IPS-20b (cell line): Measurements from ENCODE around the gene CCKAR.

Experiments
- H3K27ac ChIP-seq: one replicate; pipeline ENCODE4 v1.5.1; 2013; ENCODE audit warnings: low read length
- H3K27me3 ChIP-seq: 2 replicates; pipeline ENCODE4 v1.6.1; 2013; ENCODE audit warnings: mild to moderate bottlenecking, low read length, inconsistent platforms; ENCODE audit not compliant: insufficient read depth
- H3K36me3 ChIP-seq: 2 replicates; pipeline ENCODE4 v1.6.1; 2013; ENCODE audit warnings: low read depth, mild to moderate bottlenecking, inconsistent platforms, low read length, moderate library complexity; ENCODE audit not compliant: insufficient read depth
- H3K4me1 ChIP-seq: 2 replicates; pipeline ENCODE4 v1.6.1; 2013; ENCODE audit warnings: mild to moderate bottlenecking, control low read depth, inconsistent platforms, low read length, moderate library complexity; ENCODE audit not compliant: insufficient read depth
- H3K4me3 ChIP-seq: 2 replicates; pipeline ENCODE4 v1.5.1; 2013; ENCODE audit warnings: mild to moderate bottlenecking, low read length, inconsistent platforms
- H3K9ac ChIP-seq: 2 replicates; pipeline ENCODE4 v1.6.1; 2013; ENCODE audit warnings: low read depth, mild to moderate bottlenecking, inconsistent platforms, low read length, moderate library complexity
- H3K9me3 ChIP-seq: 2 replicates; pipeline ENCODE4 v1.6.1; 2013; ENCODE audit warnings: mild to moderate bottlenecking, low read depth, low read length, inconsistent platforms; ENCODE audit not compliant: insufficient read depth

CCKAR gene

DNA sequence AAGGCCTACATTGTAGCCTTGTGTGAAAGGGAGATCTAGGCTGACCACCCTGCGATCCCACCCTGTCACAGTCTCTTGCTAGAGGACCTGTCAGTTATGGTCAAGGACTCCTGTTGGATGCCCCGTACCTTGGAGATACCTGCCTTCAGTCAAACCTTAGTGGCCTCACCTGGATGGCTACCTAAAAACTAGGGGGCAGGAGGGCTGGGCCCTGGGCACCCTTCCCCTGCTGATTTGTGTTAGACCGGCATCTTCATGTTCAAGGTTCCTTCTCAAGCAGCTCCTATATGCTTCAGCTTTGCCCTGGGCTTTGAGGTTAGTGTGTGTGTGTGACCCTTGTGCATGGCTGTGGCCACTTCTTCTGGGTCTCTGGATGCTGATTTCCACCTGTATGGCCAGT is 35.3 kb downstream of the CCKAR start:
- Histone ChIP-seq H3K9me3 (no peaks in the 10 kb centered on the region; the same call in 1 of the 2 replicates), H3K36me3 (no peaks in the 10 kb centered on the region), H3K27me3 (no peaks in the 10 kb centered on the region), H3K9ac (no peak overlapping the region), H3K4me3 (no peak overlapping the region), H3K27ac (no peak overlapping the region), H3K4me1 (peaks cover 9% of the 10 kb centered on the region; the same call in 1 of the 2 replicates)

GRCh38 chr4:26452565-26453531 is 37.4 kb downstream of the CCKAR start:
- peaks cover 9% of the 10 kb centered on the region; the same call in 1 of the 2 replicates for H3K4me1 ChIP-seq
- H3K4me3 ChIP-seq, result no peak overlapping the region
- peak overlapping the region; percentile 17; the same call in 1 of the 2 replicates for H3K9ac ChIP-seq
- no peaks in the 10 kb centered on the region for H3K36me3 ChIP-seq
- H3K27ac ChIP-seq, result no peak overlapping the region
- no peaks in the 10 kb centered on the region; the same call in 1 of the 2 replicates for H3K9me3 ChIP-seq
- no peaks in the 10 kb centered on the region for H3K27me3 ChIP-seq

DNA sequence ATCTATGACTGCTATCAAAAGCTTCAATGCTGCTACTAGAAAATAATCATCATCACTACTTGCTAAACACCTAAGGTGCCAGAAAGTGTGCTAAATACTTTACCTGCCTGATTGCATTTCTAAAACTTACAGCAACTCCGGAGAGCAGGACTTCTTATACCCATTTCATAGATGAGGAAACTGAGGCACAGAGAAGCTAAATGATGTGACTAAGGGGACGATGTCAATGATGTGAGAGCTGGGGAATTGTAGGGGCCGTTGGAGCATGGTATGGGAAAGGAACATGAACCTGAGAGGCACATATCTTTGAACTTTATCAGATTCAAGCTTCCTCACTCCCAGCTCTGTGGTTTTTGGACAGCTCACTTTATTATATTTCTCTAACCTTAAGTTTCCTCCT is 38.7 kb downstream of the CCKAR start:
- Histone ChIP-seq H3K4me1 (peaks cover 9% of the 10 kb centered on the region; the same call in 1 of the 2 replicates), H3K27ac (no peak overlapping the region), H3K4me3 (no peak overlapping the region), H3K9ac (no peak overlapping the region), H3K36me3 (no peaks in the 10 kb centered on the region), H3K27me3 (no peaks in the 10 kb centered on the region), H3K9me3 (peaks cover 1% of the 10 kb centered on the region)

- no peak overlapping the region for H3K9ac ChIP-seq
- H3K9me3 ChIP-seq, result peaks cover 10% of the 10 kb centered on the region
- H3K36me3 ChIP-seq, result no peaks in the 10 kb centered on the region
- H3K4me1 ChIP-seq, result peaks cover 9% of the 10 kb centered on the region; the same call in 1 of the 2 replicates
- H3K27me3 ChIP-seq, result no peaks in the 10 kb centered on the region
- H3K27ac ChIP-seq, result no peak overlapping the region
- H3K4me3 ChIP-seq, result no peak overlapping the region
Observed at GRCh38 chr4:26450418-26450817, 39.9 kb downstream of the CCKAR start.

- no peak overlapping the region for H3K4me3 ChIP-seq
- H3K36me3 ChIP-seq, result no peaks in the 10 kb centered on the region
- H3K9ac ChIP-seq, result no peak overlapping the region
- H3K27ac ChIP-seq, result no peak overlapping the region
- H3K4me1 ChIP-seq, result peaks cover 5% of the 10 kb centered on the region; the same call in 1 of the 2 replicates
- H3K9me3 ChIP-seq, result peaks cover 31% of the 10 kb centered on the region
- H3K27me3 ChIP-seq, result no peaks in the 10 kb centered on the region
Observed at GRCh38 chr4:26447378-26447777, 42.9 kb downstream of the CCKAR start.

DNA sequence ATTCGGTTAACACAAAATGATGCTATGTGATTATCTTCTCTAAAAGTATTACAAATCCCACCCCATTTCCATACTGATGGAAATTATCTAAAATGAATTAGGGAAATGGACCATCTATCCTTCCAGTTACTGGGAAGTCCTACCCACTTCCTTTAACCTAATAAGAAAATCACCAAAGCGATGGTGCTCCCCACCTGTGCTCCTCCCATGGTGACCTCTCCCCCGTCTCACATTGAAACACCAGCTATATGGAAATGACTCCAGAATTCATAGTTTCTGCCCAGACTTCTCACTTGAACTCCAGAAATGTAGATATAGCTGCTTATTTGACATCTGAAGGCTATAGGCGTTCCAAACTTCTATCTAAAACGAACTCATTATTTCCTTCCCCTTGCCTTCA is 48.5 kb downstream of the CCKAR start:
- peaks cover 14% of the 10 kb centered on the region; the same call in 1 of the 2 replicates for H3K36me3 ChIP-seq
- no peak overlapping the region for H3K9ac ChIP-seq
- no peaks in the 10 kb centered on the region for H3K27me3 ChIP-seq
- no peak overlapping the region for H3K27ac ChIP-seq
- no peaks in the 10 kb centered on the region for H3K4me1 ChIP-seq
- no peak overlapping the region for H3K4me3 ChIP-seq
- H3K9me3 ChIP-seq, result peaks cover 31% of the 10 kb centered on the region

DNA sequence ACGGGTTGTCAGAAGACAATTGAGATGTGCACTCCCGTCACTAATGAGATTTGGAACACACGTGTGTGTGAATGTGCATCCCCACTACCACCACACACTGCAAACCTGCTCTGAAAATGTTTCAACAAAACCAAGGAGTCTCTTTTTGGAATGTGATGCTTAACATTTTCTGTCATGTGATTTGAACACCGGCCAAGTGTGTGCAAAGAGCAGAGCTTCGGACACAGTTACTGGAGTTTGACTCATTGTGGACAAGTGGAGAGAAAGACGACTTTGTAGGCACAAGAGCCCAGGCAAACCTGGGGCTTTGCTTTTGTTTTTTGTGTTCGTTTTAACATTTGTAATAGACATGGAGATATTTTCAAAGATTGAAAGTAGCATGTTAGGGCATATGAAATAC is 49.2 kb downstream of the CCKAR start:
- Histone ChIP-seq H3K36me3 (peaks cover 21% of the 10 kb centered on the region; the same call in 1 of the 2 replicates), H3K9me3 (peaks cover 26% of the 10 kb centered on the region), H3K27me3 (no peaks in the 10 kb centered on the region), H3K4me3 (no peak overlapping the region), H3K27ac (no peak overlapping the region), H3K4me1 (no peaks in the 10 kb centered on the region), H3K9ac (no peak overlapping the region)

DNA sequence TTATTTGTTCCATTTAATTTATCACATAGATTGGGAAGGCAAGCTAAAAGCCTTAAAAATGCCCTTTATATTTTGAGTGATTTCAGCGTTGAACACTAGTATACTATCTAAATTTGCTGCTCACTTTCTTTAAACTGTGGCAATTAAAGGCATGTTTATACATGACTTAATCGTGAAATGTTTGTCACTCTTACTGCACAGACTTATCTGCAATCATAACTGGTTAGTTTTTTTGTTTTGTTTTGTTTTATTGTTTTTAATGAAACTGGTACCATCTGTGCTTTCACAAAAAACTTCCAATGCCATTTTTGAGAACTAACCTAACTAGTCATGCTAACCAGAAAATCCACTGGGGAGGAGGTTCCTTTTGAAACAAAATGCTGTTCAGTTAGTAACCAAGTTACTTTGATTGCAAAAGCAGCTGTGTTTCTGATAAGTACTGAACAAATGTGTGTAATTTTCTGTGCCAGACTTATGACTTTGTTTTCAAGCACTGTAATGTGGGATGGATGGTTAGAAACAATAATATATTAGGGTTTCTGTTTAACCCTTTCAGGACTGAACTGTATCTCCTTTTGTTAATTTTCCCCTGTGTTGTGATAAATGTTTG is 56.1 kb downstream of the CCKAR start:
- no peaks in the 10 kb centered on the region for H3K4me1 ChIP-seq
- peaks cover 83% of the 10 kb centered on the region for H3K36me3 ChIP-seq
- H3K4me3 ChIP-seq, result no peak overlapping the region
- H3K9ac ChIP-seq, result no peak overlapping the region
- H3K27ac ChIP-seq, result no peak overlapping the region
- no peaks in the 10 kb centered on the region for H3K9me3 ChIP-seq
- no peaks in the 10 kb centered on the region for H3K27me3 ChIP-seq

DNA sequence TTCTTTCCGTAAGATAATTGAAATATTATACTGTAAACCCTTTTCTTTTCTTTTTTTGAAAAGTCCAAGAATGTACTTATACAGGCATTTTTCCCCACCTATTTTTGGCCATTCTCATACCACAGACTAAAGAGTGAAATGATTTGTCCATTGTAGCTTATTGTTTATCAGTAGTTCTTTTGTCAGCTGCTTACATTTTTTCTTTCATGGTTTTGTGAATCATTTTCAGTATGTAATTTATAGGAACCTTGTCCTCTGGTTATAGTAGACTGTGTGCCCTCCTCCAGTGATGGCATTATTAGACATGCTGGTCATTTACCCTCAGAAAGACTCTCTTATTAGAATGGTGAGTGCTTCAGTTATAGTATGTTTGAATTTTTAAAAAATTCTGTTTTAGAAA is 56.7 kb downstream of the CCKAR start:
- peaks cover 89% of the 10 kb centered on the region for H3K36me3 ChIP-seq
- H3K9me3 ChIP-seq, result no peaks in the 10 kb centered on the region

DNA sequence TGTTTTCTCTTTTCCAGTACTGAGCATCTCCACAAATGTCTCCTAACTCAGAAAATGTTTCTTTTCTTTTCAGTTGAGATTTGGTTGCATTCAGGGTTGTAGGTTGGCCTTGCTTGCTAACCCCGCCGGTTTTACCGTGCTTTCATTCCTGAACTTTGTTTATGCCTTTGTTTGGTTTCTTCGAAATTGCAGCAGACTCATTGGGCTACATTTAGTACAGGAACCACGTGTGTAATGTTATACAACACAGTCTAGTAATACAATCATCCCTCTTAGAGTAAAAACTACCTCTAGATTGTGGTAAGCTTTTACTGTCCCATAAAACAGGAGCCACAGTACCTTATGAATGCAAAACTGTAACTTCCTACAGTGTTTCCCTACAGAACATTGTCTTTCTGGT is 57.9 kb downstream of the CCKAR start:
- Histone ChIP-seq H3K27ac (no peak overlapping the region), H3K9me3 (no peaks in the 10 kb centered on the region), H3K27me3 (no peaks in the 10 kb centered on the region), H3K4me3 (no peak overlapping the region), H3K9ac (no peak overlapping the region), H3K36me3 (peaks cover 90% of the 10 kb centered on the region), H3K4me1 (no peaks in the 10 kb centered on the region)

More for the DNA sequence above, 56.7 kb downstream of the CCKAR start:
- H3K27ac ChIP-seq, result no peak overlapping the region
- H3K27me3 ChIP-seq, result no peaks in the 10 kb centered on the region
- H3K9ac ChIP-seq, result no peak overlapping the region
- no peak overlapping the region for H3K4me3 ChIP-seq
- H3K4me1 ChIP-seq, result no peaks in the 10 kb centered on the region

- Histone ChIP-seq H3K4me3 (no peak overlapping the region), H3K9ac (no peak overlapping the region), H3K4me1 (no peaks in the 10 kb centered on the region), H3K36me3 (peaks cover 92% of the 10 kb centered on the region), H3K27me3 (no peaks in the 10 kb centered on the region), H3K27ac (no peak overlapping the region), H3K9me3 (no peaks in the 10 kb centered on the region)
Observed at GRCh38 chr4:26431461-26432180, 58.7 kb downstream of the CCKAR start.
